ENCODE data around the gene LPCAT1. TPM values are rescaled to one million over a fixed set of nuclear protein-coding genes. Genes with fewer than 3 reads are reported as not detected.
A peak's percentile ranks its signal among the peaks of the same experiment; 100 is the strongest.

Gene LPCAT1
- total and polyA plus RNA-seq, 3 donors from 2014 or later, result 21.1 to 27.1 (median 23.9) TPM

GRCh38 chr5:1510151-1510561 is 13.6 kb downstream of the LPCAT1 start:
- Histone ChIP-seq H3K9me3 (no peaks in the 10 kb centered on the region), H3K4me1 (peaks cover 8% of the 10 kb centered on the region), H3K27me3 (no peaks in the 10 kb centered on the region), H3K27ac (no peak overlapping the region), H3K36me3 (ENCODE audit: low read depth, missing control alignments) (no peaks in the 10 kb centered on the region), H3K4me3 (no peak overlapping the region)
- no peak for TF ChIP-seq POLR2A (IDR thresholded peaks at IDR 0.05)
- 76 to 82% methylated on average over 18 of the region's 18 CpGs for WGBS, 2 donors
- intact Hi-C loops (cut with DNase I; ENCODE audit: low total_unique reads), result no loop called here
- DNase-seq, result peak; percentile 58

GRCh38 chr5:1509346-1510085 is 14.2 kb downstream of the LPCAT1 start:
- Histone ChIP-seq H3K4me3 (no peak overlapping the region), H3K4me1 (peaks cover 8% of the 10 kb centered on the region), H3K9me3 (no peaks in the 10 kb centered on the region), H3K36me3 (ENCODE audit: low read depth, missing control alignments) (no peaks in the 10 kb centered on the region), H3K27ac (no peak overlapping the region), H3K27me3 (no peaks in the 10 kb centered on the region)
- 87 to 88% methylated on average over 30 of the region's 30 CpGs for WGBS, 2 donors
- no peak for DNase-seq
- intact Hi-C loops (cut with DNase I; ENCODE audit: low total_unique reads), result no loop called here
- TF ChIP-seq POLR2A (IDR thresholded peaks at IDR 0.05) (no peak), CTCF (IDR thresholded peaks at IDR 0.05) (no peak)

GRCh38 chr5:1508659-1509290 is 15.0 kb downstream of the LPCAT1 start:
- Histone ChIP-seq H3K9me3 (no peaks in the 10 kb centered on the region), H3K27me3 (no peaks in the 10 kb centered on the region), H3K27ac (no peak overlapping the region), H3K36me3 (ENCODE audit: low read depth, missing control alignments) (no peaks in the 10 kb centered on the region), H3K4me3 (no peak overlapping the region), H3K4me1 (peaks cover 11% of the 10 kb centered on the region)
- 81 to 92% methylated on average over 14 to 30 of the region's 30 CpGs for WGBS, 2 donors
- DNase-seq, result no peak
- intact Hi-C loops (cut with DNase I; ENCODE audit: low total_unique reads), result no loop called here
- TF ChIP-seq POLR2A (IDR thresholded peaks at IDR 0.05) (no peak), CTCF (IDR thresholded peaks at IDR 0.05) (no peak)

GRCh38 chr5:1507961-1508658 is 15.7 kb downstream of the LPCAT1 start:
- DNase-seq, result no peak
- no peak overlapping the region for H3K27ac ChIP-seq
- no peaks in the 10 kb centered on the region for H3K27me3 ChIP-seq
- H3K9me3 ChIP-seq, result no peaks in the 10 kb centered on the region
- peaks cover 14% of the 10 kb centered on the region for H3K4me1 ChIP-seq
- H3K36me3 ChIP-seq (ENCODE audit: low read depth, missing control alignments), result no peaks in the 10 kb centered on the region
- 90 to 94% methylated on average over 21 to 23 of the region's 23 CpGs for WGBS, 2 donors
- TF ChIP-seq POLR2A (IDR thresholded peaks at IDR 0.05) (no peak), CTCF (IDR thresholded peaks at IDR 0.05) (no peak)
- H3K4me3 ChIP-seq, result no peak overlapping the region
- intact Hi-C loops (cut with DNase I; ENCODE audit: low total_unique reads), result no loop called here

GRCh38 chr5:1507457-1507856 is 16.3 kb downstream of the LPCAT1 start:
- intact Hi-C loops (cut with DNase I; ENCODE audit: low total_unique reads), result no loop called here
- 92 to 94% methylated on average over 9 to 17 of the region's 17 CpGs for WGBS, 2 donors
- Histone ChIP-seq H3K27ac (no peak overlapping the region), H3K4me1 (peaks cover 14% of the 10 kb centered on the region), H3K4me3 (no peak overlapping the region), H3K27me3 (no peaks in the 10 kb centered on the region), H3K9me3 (no peaks in the 10 kb centered on the region), H3K36me3 (ENCODE audit: low read depth, missing control alignments) (no peaks in the 10 kb centered on the region)
- TF ChIP-seq POLR2A (IDR thresholded peaks at IDR 0.05) (no peak), CTCF (IDR thresholded peaks at IDR 0.05) (no peak)
- DNase-seq, result no peak

Measured in testis (tissue), 3 donors.